ENCODE data around the gene CCDC63.
"Not testable (repeated sequence)": the region's sequence is repeated elsewhere in the genome, so short reads cannot be mapped to it uniquely, and the experiment has no call there.

Gene CCDC63

DNA sequence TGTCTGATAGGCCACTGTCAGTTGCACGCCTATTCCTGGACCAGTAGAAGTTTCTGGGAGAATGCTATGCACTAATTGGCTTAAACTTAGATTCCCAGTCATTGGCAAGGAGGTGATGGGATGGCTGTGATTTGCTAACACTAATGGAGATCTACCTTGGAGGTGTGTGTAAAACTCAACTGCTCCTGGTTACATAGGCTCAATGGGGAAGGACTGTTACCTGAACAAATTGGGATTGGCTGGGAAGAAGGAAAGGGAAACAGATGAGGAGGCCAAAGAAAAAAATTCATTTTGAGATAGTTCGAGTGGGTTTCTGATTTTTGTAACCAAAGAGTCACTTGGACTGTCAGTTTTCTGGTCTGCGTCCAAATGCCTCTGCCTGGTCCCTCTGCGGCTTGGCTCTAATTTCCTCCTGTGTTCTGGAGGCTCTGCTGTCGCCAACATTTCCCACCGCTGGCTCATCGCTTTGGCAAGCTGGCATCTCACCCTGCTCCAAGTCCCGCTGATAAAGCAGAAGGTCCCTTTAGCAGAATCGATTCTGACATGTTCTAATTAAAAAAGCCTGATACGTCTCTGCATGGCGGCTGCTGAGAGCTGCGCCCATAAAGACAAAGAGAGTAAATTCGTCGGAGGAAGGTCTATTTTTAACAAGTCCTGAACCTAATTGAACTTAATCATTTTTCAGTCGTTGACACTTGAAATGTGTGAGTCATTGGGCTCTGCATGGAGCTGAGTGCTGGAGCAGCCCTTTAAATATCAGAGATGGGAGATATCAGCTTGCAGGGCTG, 2.0 kb upstream of the CCDC63 start:
- DNase-seq: no peak

DNA sequence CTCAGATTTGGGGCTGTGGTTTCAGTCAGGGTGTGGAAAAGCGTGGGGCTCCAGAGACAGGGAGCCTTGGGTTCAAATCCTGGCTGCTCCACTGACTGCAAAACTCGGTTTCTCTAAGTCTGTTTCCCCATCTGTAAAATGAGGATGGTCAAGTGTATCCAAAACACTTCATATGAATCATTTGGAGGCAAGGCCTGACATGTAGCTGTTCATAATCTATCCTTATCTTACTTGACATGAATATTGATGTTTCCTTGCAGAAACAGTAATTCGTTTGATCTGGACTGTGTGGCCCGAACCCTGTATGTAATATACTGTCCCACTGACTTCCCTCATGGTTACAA, 1.5 kb upstream of the CCDC63 start:
- no peak for DNase-seq

DNA sequence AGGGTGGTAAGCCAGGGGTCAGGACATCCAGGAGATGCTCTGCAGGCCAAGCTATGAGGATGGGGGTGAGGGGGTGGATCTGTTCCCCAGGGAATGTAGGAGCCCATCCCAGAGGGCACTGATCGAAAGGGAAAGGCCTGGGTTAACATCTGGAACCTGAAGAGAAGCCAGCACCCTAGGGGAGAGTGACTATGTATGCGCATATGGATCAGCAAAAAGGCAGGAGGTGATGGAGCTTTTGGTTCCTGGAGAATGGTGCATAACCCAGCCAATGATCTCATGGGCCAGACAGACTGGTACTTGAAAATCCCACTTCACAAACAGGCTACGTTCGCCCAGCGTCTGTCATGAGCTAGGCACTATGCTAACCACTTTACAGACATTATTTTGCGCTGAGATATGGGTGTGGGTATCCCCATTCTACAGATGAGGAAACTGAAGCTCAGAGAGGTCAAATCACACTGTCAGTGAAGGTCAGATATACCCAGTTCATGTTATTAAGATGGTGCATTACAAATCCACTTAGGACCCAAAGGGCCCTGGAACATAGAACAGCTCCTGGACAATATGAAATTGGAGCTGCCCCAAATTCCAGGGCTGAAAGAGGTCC, 1.6 kb downstream of the CCDC63 start:
- DNase-seq: no peak

- DNase-seq: no peak
Observed at GRCh38 chr12:110849221-110849620, 2.4 kb downstream of the CCDC63 start.

GRCh38 chr12:110849748-110850403, 3.1 kb downstream of the CCDC63 start:
- no peak for DNase-seq

DNA sequence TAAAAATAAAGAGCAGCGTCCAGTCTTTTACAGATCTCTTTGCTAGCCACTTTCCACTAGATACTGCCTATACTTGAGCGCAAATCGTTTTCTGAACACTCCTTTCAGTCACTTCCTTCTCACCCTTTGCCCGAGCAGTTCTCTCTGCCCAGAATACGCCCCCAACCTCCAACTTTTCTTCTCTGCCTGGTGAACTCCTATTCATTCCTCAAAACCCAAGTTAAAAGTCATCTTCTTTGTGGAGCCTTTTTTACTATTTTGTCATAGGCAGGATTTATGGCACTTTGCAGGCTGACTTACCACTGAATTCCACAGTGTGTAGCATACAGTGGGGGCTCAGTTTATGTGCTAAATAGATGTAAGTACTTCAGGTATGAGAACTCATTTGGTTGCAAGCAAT, 4.0 kb downstream of the CCDC63 start:
- no peak for DNase-seq

DNA sequence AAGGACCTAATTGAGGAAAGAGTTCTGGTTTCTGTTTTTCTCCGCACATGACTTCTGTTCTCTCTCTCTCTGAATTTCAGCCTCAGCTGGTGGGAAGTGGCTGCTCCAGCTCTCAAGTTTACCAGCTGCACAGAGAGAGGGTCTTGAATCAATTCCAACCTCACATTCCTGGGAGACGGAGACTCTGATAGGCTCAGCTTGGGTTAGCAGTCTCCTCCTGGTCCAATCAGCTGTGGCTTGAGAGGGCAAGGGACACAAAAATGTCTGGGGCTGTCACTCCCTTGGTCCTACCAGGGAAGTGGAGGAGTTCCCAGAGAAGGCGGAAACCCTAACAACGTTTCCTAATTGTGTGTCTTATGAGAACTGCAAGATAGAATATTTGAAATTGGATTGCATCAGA, 7.0 kb downstream of the CCDC63 start:
- no peak for DNase-seq

- no peak for DNase-seq
Observed at GRCh38 chr12:110856542-110856941, 9.8 kb downstream of the CCDC63 start.

DNA sequence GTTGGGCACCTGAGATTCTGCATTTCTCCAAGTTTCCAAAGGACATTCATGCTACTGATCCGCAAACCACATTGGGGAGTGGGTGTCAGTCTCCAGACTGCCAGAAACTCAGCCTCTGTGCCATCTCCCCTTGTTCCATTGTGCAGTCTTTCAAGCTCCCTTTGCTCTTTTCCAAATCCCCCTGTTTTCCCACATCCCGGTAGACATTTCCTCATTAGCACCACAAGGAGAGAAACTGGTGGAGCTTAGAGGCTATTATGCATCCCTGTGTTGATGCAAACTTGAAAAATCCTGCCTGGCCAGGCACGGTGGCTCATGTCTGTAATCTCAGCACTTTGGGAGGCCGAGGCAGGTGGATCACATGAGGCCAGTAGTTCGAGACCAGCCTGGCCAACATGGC, 10.7 kb downstream of the CCDC63 start:
- DNase-seq: no peak

DNA sequence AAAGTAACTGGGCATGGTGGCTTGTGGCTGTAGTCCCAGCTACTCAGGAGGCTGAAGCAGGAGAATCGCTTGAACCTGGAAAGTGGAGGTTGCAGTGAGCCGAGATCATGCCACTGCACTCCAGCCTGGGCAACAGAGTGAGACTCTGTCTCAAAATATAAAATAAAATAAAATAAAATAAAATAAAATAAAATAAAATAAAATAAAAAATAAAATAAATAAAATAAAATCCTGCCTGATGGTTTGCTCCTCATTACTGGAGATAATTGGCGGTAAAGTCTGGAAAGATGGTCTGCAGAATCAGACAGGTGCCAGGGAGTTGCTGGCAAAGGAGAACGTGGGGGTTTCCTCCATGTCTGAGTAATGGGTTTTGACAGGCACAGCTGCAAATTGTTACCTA, 11.2 kb downstream of the CCDC63 start:
- DNase-seq: not testable (repeated sequence)

DNA sequence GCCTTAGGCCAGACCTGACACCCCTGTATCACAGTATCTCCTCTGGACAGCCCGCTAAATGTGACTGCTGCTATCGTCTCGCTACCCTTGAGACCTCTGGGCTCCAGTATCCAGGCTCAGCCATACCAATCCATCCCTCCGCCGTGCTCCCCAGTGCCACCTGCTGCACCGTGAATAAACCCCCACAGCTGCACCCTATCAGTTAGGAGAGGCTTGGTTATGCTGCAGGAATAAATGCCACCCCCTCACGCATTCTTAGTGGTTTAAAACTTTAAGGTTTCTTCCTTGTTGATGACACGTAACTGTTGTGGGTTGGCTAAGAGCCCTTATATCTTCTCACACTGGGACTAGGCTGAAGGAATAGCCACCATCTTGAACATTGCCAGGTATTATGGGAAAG, 12.1 kb downstream of the CCDC63 start:
- no peak for DNase-seq

GRCh38 chr12:110860833-110861296, 14.1 kb downstream of the CCDC63 start:
- DNase-seq: no peak

DNA sequence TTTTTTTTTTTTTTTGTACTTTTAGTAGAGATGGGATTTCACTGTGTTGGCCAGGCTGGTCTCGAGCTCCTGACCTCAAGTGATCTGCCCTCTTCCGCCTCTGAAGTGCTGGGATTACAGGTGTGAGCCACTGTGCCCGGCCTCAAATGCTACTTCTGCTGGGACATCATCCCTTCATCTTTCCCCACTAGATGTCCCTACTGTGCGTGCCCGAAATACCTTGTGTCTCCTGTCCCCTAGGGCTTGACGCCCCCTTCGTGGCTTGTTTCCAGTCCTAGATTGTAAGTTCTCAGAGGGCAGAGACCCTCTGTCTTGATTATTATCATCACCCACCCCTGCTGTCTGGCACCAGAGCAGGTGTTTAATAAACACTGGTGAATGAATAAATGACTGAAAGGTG, 14.9 kb downstream of the CCDC63 start:
- DNase-seq: no peak

- no peak for DNase-seq
Observed at GRCh38 chr12:110862329-110862728, 15.5 kb downstream of the CCDC63 start.

- no peak for DNase-seq
Observed at GRCh38 chr12:110863161-110863560, 16.4 kb downstream of the CCDC63 start.

DNA sequence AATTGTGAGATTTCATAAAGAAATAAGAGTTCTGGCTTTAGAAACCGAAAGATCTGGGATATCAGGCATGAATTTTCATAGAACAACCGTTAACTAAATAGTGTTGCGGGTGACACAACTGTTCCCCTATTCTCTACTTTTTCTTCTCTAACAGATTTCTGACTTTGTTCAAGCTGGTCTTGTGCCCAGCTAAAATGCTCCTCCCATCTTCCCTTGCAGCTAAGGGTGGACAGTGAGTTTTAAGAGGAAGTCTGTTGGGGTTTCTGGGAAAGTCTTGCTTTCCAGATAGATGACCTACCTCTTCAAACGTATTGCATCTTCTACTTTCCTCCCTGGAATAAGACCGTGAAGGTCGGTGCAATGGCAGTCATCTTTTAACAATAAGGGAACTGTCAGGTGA, 18.7 kb downstream of the CCDC63 start:
- DNase-seq: no peak

GRCh38 chr12:110869026-110869425, 22.2 kb downstream of the CCDC63 start:
- no peak for DNase-seq

- no peak for DNase-seq
Observed at GRCh38 chr12:110869803-110870202, 23.0 kb downstream of the CCDC63 start.

GRCh38 chr12:110872100-110872499, 25.3 kb downstream of the CCDC63 start:
- no peak for DNase-seq

- DNase-seq: no peak
Observed at GRCh38 chr12:110874351-110874750, 27.6 kb downstream of the CCDC63 start.

DNA sequence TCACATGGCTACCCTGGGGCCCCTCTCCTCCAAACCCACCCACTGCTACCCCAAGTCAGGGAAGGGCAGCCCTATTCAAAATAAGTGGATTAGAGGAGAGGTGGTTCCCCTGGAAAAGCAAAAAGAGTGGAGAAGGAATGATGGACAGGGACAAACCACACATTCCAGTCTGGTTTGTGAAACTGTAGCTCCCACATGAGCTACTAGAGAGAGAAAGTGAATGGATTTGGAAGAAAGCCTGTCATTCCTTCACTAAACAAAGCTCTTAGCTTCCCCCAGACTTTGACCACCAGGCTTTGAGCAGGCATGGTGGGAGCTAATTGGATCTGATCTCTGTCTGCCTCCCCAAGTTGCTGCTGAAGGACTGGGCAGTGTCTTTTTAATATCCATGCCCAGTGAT, 28.0 kb downstream of the CCDC63 start:
- no peak for DNase-seq

DNA sequence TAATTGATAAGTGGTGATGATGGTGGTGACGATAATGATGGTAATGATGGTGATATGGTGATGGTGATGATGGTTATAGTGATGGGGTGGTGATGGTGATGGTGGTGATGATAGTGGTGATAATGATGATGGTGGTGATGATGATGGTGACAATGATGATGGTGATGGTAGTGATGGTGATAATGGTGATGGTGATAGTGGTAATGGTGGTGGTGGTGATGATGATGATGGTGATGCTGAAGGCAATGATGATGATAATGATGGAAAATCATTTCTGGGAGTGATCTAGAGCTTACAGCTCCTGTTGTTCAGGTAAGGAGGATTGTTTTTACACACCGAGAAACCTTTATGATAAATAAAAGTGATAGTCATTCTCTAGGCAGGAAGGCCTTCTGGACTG, 33.9 kb downstream of the CCDC63 start:
- DNase-seq: no peak

GRCh38 chr12:110883251-110883650, 36.5 kb downstream of the CCDC63 start:
- no peak for DNase-seq

GRCh38 chr12:110885152-110885840, 38.5 kb downstream of the CCDC63 start:
- DNase-seq: no peak

Data from activated effector memory CD4-positive, alpha-beta T cell treated with Interleukin-2 at 50 U/mL for 16 hours (primary cell).